Activated T-cell treated with anti-CD3 and anti-CD28 coated beads, Interleukin-2, amount 50 U/mL, for 24 hours (primary cell): ENCODE data around the gene PRAMEF12.

Experiments used
- DNase-seq: peaks from one replicate; pipeline ENCODE4 v3.0.0-alpha.2; 2020
- H3K27ac Mint-ChIP-seq: 2 replicates; pipeline ENCODE4 v1.8.0; 2020; ENCODE audit warnings: mild to moderate bottlenecking, mixed read lengths
- H3K27me3 Mint-ChIP-seq: 2 replicates; pipeline ENCODE4 v1.8.0; 2020; ENCODE audit warnings: mixed read lengths
- H3K36me3 Mint-ChIP-seq: 2 replicates; pipeline ENCODE4 v1.8.0; 2020; ENCODE audit warnings: low read depth, mixed read lengths
- H3K4me1 Mint-ChIP-seq: 2 replicates; pipeline ENCODE4 v1.8.0; 2020; ENCODE audit warnings: low read depth, mixed read lengths
- H3K4me3 Mint-ChIP-seq: 2 replicates; pipeline ENCODE4 v1.8.0; 2020; ENCODE audit warnings: mild to moderate bottlenecking, moderate library complexity, mixed read lengths
- H3K9me3 Mint-ChIP-seq: 2 replicates; pipeline ENCODE4 v1.8.0; 2020; ENCODE audit warnings: mixed read lengths

The PRAMEF12 gene

GRCh38 chr1:12760256-12760795, 13.2 kb upstream of the PRAMEF12 start:
- no peaks in the 10 kb centered on the region for H3K4me1 Mint-ChIP-seq
- no peak for DNase-seq
- H3K27me3 Mint-ChIP-seq = peaks cover 16% of the 10 kb centered on the region
- no peak overlapping the region for H3K4me3 Mint-ChIP-seq
- H3K9me3 Mint-ChIP-seq = no peaks in the 10 kb centered on the region
- no peaks in the 10 kb centered on the region for H3K36me3 Mint-ChIP-seq
- H3K27ac Mint-ChIP-seq = no peak overlapping the region

GRCh38 chr1:12761781-12762180, 11.8 kb upstream of the PRAMEF12 start:
- Mint-ChIP-seq H3K27me3 (peaks cover 16% of the 10 kb centered on the region), H3K4me1 (no peaks in the 10 kb centered on the region), H3K27ac (no peak overlapping the region), H3K9me3 (no peaks in the 10 kb centered on the region), H3K4me3 (no peak overlapping the region), H3K36me3 (no peaks in the 10 kb centered on the region)
- no peak for DNase-seq

DNA sequence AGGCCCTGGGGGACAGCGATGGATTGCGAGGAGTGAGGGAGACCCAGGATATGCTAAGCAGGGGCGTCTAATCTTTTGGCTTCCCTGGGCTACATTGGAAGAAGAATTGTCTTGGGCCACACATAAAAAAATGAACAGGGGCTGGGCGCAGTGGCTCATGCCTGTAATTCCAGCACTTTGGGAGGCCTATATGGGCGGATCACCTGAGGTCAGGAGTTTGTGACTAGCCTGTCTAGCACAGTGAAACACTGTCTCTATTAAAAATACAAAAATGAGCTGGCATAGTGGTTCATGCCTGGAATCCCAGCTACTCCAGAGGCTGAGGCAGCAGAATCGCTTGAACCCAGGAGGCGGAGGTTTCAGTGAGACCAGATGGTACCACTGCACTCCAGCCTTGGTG, 10.8 kb upstream of the PRAMEF12 start:
- Mint-ChIP-seq H3K36me3 (no peaks in the 10 kb centered on the region), H3K4me3 (no peak overlapping the region), H3K27ac (no peak overlapping the region), H3K9me3 (no peaks in the 10 kb centered on the region), H3K4me1 (no peaks in the 10 kb centered on the region), H3K27me3 (peaks cover 19% of the 10 kb centered on the region)
- no peak for DNase-seq

- Mint-ChIP-seq H3K9me3 (no peaks in the 10 kb centered on the region), H3K4me1 (no peaks in the 10 kb centered on the region), H3K4me3 (no peak overlapping the region), H3K27ac (no peak overlapping the region), H3K27me3 (peaks cover 23% of the 10 kb centered on the region), H3K36me3 (no peaks in the 10 kb centered on the region)
- DNase-seq = no peak
Measured at GRCh38 chr1:12763479-12763878, 10.1 kb upstream of the PRAMEF12 start.

GRCh38 chr1:12764016-12764415, 9.5 kb upstream of the PRAMEF12 start:
- Mint-ChIP-seq H3K4me1 (no peaks in the 10 kb centered on the region), H3K36me3 (no peaks in the 10 kb centered on the region), H3K4me3 (no peak overlapping the region), H3K9me3 (no peaks in the 10 kb centered on the region), H3K27me3 (peaks cover 25% of the 10 kb centered on the region), H3K27ac (no peak overlapping the region)
- DNase-seq = no peak

- DNase-seq = no peak
- Mint-ChIP-seq H3K27ac (no peak overlapping the region), H3K4me3 (no peak overlapping the region), H3K36me3 (no peaks in the 10 kb centered on the region), H3K9me3 (no peaks in the 10 kb centered on the region), H3K4me1 (no peaks in the 10 kb centered on the region), H3K27me3 (peaks cover 48% of the 10 kb centered on the region)
Measured at GRCh38 chr1:12769031-12769430, 4.5 kb upstream of the PRAMEF12 start.

DNA sequence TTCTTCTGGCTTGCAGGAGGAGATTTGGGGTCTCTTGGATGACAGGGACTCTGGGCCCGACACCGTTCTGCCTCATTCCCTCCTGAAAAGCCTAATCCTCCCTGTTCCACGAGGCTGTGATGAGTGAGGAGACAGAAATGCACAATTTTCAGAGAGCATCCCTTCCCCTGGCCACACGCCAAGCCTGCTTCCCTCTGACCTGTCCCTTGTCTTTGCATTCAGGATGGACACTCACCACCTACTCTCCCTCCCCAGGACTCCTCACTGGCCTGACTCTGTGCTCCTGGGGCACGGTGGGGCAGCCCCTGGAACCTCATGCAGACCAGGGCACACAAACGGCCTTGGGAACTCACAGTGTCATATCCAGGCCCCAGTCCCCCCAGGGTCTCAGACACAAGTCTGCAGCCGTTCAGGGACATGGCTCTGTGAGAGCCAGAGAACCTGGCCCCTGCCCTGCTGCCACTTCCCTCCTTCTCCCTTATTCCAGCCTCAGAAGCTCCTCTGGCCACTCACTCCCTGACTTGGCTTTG, 3.5 kb upstream of the PRAMEF12 start:
- peaks cover 48% of the 10 kb centered on the region for H3K27me3 Mint-ChIP-seq
- H3K9me3 Mint-ChIP-seq = no peaks in the 10 kb centered on the region
- no peak for DNase-seq
- H3K4me3 Mint-ChIP-seq = no peak overlapping the region
- no peaks in the 10 kb centered on the region for H3K36me3 Mint-ChIP-seq
- H3K27ac Mint-ChIP-seq = no peak overlapping the region
- no peaks in the 10 kb centered on the region for H3K4me1 Mint-ChIP-seq

DNA sequence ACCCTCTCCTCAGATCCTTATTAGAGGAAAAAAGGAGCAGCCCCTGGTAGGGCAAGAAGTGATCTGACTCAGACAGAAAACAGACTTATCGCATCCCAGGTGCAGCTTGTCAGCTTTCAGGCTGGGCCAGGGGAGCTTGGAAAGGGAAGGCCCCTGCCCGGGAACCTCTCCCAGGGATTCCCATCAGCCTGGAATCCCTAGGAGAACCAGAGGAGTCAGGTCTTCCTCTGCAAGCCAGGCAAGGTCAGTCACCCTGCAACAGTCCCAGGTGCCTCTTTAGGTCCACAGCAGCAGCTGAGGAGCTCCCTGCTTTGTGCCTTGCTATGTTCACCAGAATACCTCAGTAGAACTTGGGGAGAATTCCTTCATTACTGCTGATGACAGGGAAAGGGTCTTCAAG, 2.9 kb upstream of the PRAMEF12 start:
- H3K4me3 Mint-ChIP-seq = no peak overlapping the region
- H3K27ac Mint-ChIP-seq = no peak overlapping the region
- DNase-seq = no peak
- no peaks in the 10 kb centered on the region for H3K4me1 Mint-ChIP-seq
- H3K36me3 Mint-ChIP-seq = no peaks in the 10 kb centered on the region
- no peaks in the 10 kb centered on the region for H3K9me3 Mint-ChIP-seq
- H3K27me3 Mint-ChIP-seq = peaks cover 46% of the 10 kb centered on the region

- Mint-ChIP-seq H3K9me3 (no peaks in the 10 kb centered on the region), H3K27ac (no peak overlapping the region), H3K4me3 (no peak overlapping the region), H3K36me3 (no peaks in the 10 kb centered on the region), H3K27me3 (peaks cover 50% of the 10 kb centered on the region), H3K4me1 (no peaks in the 10 kb centered on the region)
- DNase-seq = no peak
Measured at GRCh38 chr1:12771186-12771585, 2.4 kb upstream of the PRAMEF12 start.

DNA sequence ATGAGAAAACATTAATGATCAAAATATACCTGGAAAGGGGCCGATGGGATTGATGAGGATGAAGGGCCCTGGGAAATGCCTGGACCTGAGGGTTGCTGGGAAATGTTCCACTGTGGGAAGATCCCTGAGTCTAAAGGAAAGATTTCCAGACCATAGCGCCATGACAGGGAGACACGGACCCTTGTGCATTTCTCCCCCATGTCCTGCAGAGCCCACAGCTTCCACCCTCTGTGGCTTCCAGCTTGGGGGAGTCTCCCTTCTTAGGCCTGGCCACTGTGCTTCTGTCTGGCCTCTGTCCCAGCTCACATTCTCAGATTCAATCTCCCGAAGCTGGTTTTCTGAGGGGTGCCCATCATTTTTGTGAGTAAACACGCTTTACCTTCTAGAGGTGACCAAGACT, 1.0 kb upstream of the PRAMEF12 start:
- no peaks in the 10 kb centered on the region for H3K4me1 Mint-ChIP-seq
- peaks cover 46% of the 10 kb centered on the region for H3K27me3 Mint-ChIP-seq
- no peaks in the 10 kb centered on the region for H3K36me3 Mint-ChIP-seq
- no peak for DNase-seq
- no peak overlapping the region for H3K27ac Mint-ChIP-seq
- H3K4me3 Mint-ChIP-seq = no peak overlapping the region
- no peaks in the 10 kb centered on the region for H3K9me3 Mint-ChIP-seq

GRCh38 chr1:12774801-12775345, 1.3 kb downstream of the PRAMEF12 start:
- H3K27me3 Mint-ChIP-seq = peaks cover 42% of the 10 kb centered on the region
- H3K9me3 Mint-ChIP-seq = no peaks in the 10 kb centered on the region
- no peak overlapping the region for H3K4me3 Mint-ChIP-seq
- no peaks in the 10 kb centered on the region for H3K36me3 Mint-ChIP-seq
- no peak for DNase-seq
- H3K27ac Mint-ChIP-seq = no peak overlapping the region
- H3K4me1 Mint-ChIP-seq = no peaks in the 10 kb centered on the region

GRCh38 chr1:12775443-12775842, 1.9 kb downstream of the PRAMEF12 start:
- H3K27ac Mint-ChIP-seq = no peak overlapping the region
- no peak for DNase-seq
- H3K9me3 Mint-ChIP-seq = no peaks in the 10 kb centered on the region
- peaks cover 36% of the 10 kb centered on the region for H3K27me3 Mint-ChIP-seq
- H3K4me3 Mint-ChIP-seq = no peak overlapping the region
- H3K36me3 Mint-ChIP-seq = no peaks in the 10 kb centered on the region
- no peaks in the 10 kb centered on the region for H3K4me1 Mint-ChIP-seq

- H3K4me3 Mint-ChIP-seq = no peak overlapping the region
- no peaks in the 10 kb centered on the region for H3K36me3 Mint-ChIP-seq
- peaks cover 25% of the 10 kb centered on the region for H3K27me3 Mint-ChIP-seq
- no peaks in the 10 kb centered on the region for H3K4me1 Mint-ChIP-seq
- no peak overlapping the region for H3K27ac Mint-ChIP-seq
- DNase-seq = no peak
- no peaks in the 10 kb centered on the region for H3K9me3 Mint-ChIP-seq
Measured at GRCh38 chr1:12776801-12777557, 3.4 kb downstream of the PRAMEF12 start.

- Mint-ChIP-seq H3K27ac (no peak overlapping the region), H3K4me3 (no peak overlapping the region), H3K27me3 (peaks cover 21% of the 10 kb centered on the region), H3K36me3 (no peaks in the 10 kb centered on the region), H3K9me3 (no peaks in the 10 kb centered on the region), H3K4me1 (no peaks in the 10 kb centered on the region)
- no peak for DNase-seq
Measured at GRCh38 chr1:12778061-12778460, 4.5 kb downstream of the PRAMEF12 start.

DNA sequence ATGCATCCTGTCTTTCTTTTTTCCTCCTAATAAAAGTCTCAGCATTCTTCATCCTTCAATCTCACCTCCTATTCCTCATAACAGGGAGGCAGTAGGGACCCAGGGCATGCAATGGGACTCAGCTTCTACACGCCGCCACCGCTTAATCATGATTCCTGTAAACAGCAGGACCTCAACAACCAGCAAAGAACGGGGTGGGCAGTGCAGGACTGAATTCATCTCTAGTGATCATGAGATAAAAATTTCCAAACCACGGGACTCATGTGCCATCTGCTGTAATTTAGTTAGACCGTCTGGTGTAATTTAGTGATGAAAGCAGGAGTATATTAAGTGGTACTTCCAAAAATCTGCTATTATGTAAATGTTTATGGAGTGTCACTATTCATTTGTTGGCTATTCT, 5.4 kb downstream of the PRAMEF12 start:
- Mint-ChIP-seq H3K4me3 (no peak overlapping the region), H3K27me3 (peaks cover 20% of the 10 kb centered on the region), H3K9me3 (peaks cover 5% of the 10 kb centered on the region), H3K4me1 (no peaks in the 10 kb centered on the region), H3K36me3 (no peaks in the 10 kb centered on the region), H3K27ac (no peak overlapping the region)
- no peak for DNase-seq
